H1 (cell line): ENCODE data around the gene URM1. TPM values are rescaled to one million over a fixed set of nuclear protein-coding genes. Genes with fewer than 3 reads are reported as not detected.

Source experiments
- CTCF ChIA-PET: fragments of 300-600 bp; sonication (Branson Sonifier 250); formaldehyde crosslinking; loops from one replicate; lab custom pipeline; 2021; ENCODE audit not compliant: partially characterized antibody; lab: Charles Lee
- POLR2A ChIA-PET: fragments of 300-600 bp; sonication (Branson Sonifier 250); formaldehyde crosslinking; loops from one replicate; lab custom pipeline; 2021; ENCODE audit warnings: inconsistent platforms; ENCODE audit not compliant: partially characterized antibody; lab: Charles Lee
- DNase-seq, 2 experiments: peaks; one replicate each; pipeline versions ENCODE4 v3.0.0 to v3.0.0-alpha.2; 2010 to 2022; ENCODE audit warnings: low spot score in 2 of 2, low read depth in 1 of 2, mixed read lengths in 1 of 2
- FAIRE-seq: peaks from 2 replicates; lab custom pipeline; 2011; peaks lifted over from hg19 to GRCh38; lab: Jason Lieb, UNC
- H2AFZ ChIP-seq: 2 replicates; pipeline ENCODE4 v1.8.1; 2012; ENCODE audit warnings: low read length, inconsistent platforms
- H2AK5ac ChIP-seq: 2 replicates; pipeline ENCODE4 v1.6.1; 2013; ENCODE audit warnings: low read depth, low read length
- H2BK120ac ChIP-seq: replicated peaks from 2 replicates; pipeline ENCODE3; 2013; ENCODE audit warnings: low read depth, low read length, inconsistent platforms
- H2BK12ac ChIP-seq: 2 replicates; pipeline ENCODE4 v1.6.1; 2013; ENCODE audit warnings: low read depth, low read length
- H2BK15ac ChIP-seq: 2 replicates; pipeline ENCODE4 v1.6.1; 2013; ENCODE audit warnings: low read length
- H2BK20ac ChIP-seq: 2 replicates; pipeline ENCODE4 v1.6.1; 2013; ENCODE audit warnings: low read length
- H2BK5ac ChIP-seq: 2 replicates; pipeline ENCODE4 v1.6.1; 2013; ENCODE audit warnings: low read depth, low read length
- H3K14ac ChIP-seq: 2 replicates; pipeline ENCODE4 v1.6.1; 2013; ENCODE audit warnings: inconsistent platforms; ENCODE audit not compliant: insufficient read length
- H3K18ac ChIP-seq: 2 replicates; pipeline ENCODE4 v1.6.1; 2013; ENCODE audit warnings: low read length; ENCODE audit errors: extremely low read depth
- H3K23ac ChIP-seq: 2 replicates; pipeline ENCODE4 v1.6.1; 2013; ENCODE audit warnings: inconsistent platforms; ENCODE audit not compliant: insufficient read length
- H3K23me2 ChIP-seq: 2 replicates; pipeline ENCODE4 v1.6.1; 2013; ENCODE audit warnings: low read depth, low read length
- H3K27ac ChIP-seq: 2 replicates; pipeline ENCODE4 v1.6.1; 2011; ENCODE audit warnings: low read depth, low read length, inconsistent platforms
- H3K27me3 ChIP-seq, 4 experiments: replicated peaks in 1 of 4; 1 replicate in 1 of 4; 2 replicates in 3 of 4; pipeline versions ENCODE4 v1.6.1 to v1.8.1; 2011 to 2013; ENCODE audit warnings: low read length in 3 of 4, mild to moderate bottlenecking in 3 of 4, inconsistent platforms in 2 of 4, mixed read lengths in 2 of 4, moderate library complexity in 1 of 4; ENCODE audit not compliant: control insufficient read depth in 3 of 4, insufficient read depth in 3 of 4; ENCODE audit errors: extremely low read depth in 1 of 4
- H3K36me3 ChIP-seq, 4 experiments: 2 replicates each; pipeline versions ENCODE4 v1.6.1 to v1.8.1; 2011 to 2013; ENCODE audit warnings: mild to moderate bottlenecking in 4 of 4, low read length in 3 of 4, moderate library complexity in 2 of 4, control low read depth in 1 of 4, inconsistent platforms in 1 of 4; ENCODE audit not compliant: insufficient read depth in 4 of 4, control insufficient read depth in 2 of 4
- H3K4ac ChIP-seq: replicated peaks from 2 replicates; pipeline ENCODE3; 2013; ENCODE audit warnings: low read length, low read depth, mixed read lengths, inconsistent platforms; ENCODE audit not compliant: insufficient read length
- H3K4me1 ChIP-seq, 4 experiments: replicated peaks in 1 of 4; 1 replicate in 1 of 4; 2 replicates in 3 of 4; pipeline versions ENCODE4 v1.6.1 to v1.8.1; 2011 to 2013; ENCODE audit warnings: low read length in 3 of 4, inconsistent platforms in 2 of 4, mixed read lengths in 1 of 4; ENCODE audit not compliant: insufficient read depth in 4 of 4, control insufficient read depth in 3 of 4
- H3K4me2 ChIP-seq, 2 experiments: 2 replicates each; pipeline versions ENCODE4 v1.6.1 to v1.8.1; 2011 to 2013; ENCODE audit warnings: low read depth in 2 of 2, low read length in 2 of 2, control low read depth in 1 of 2, inconsistent platforms in 1 of 2, mild to moderate bottlenecking in 1 of 2; ENCODE audit not compliant: insufficient read depth in 1 of 2
- H3K4me3 ChIP-seq, 4 experiments: fragments of 200-600, 300-600 bp in 1 of 4; sonication (generic), shearing (Covaris generic), sonication (Bioruptor Twin) in 1 of 4; 2 replicates each; pipeline versions ENCODE4 v1.5.1 to v1.8.1; 2011 to 2016; ENCODE audit warnings: low read length in 4 of 4, low read depth in 3 of 4, control low read depth in 2 of 4, inconsistent platforms in 2 of 4, mild to moderate bottlenecking in 2 of 4, mixed read lengths in 1 of 4, moderate library complexity in 1 of 4; ENCODE audit not compliant: insufficient read depth in 2 of 4; ENCODE audit errors: extremely low read depth in 1 of 4
- H3K56ac ChIP-seq: replicated peaks from 2 replicates; pipeline ENCODE3; 2013; ENCODE audit warnings: low read depth, mild to moderate bottlenecking, mixed read lengths, low read length, inconsistent platforms; ENCODE audit not compliant: insufficient read length
- H3K79me1 ChIP-seq: 2 replicates; pipeline ENCODE4 v1.6.1; 2013; ENCODE audit warnings: low read depth, low read length, control low read depth
- H3K79me2 ChIP-seq, 2 experiments: 2 replicates each; pipeline versions ENCODE4 v1.6.1 to v1.8.1; 2012 to 2013; ENCODE audit warnings: low read length in 2 of 2, mild to moderate bottlenecking in 2 of 2, inconsistent platforms in 1 of 2; ENCODE audit not compliant: insufficient read depth in 2 of 2, control insufficient read depth in 1 of 2
- H3K9ac ChIP-seq, 4 experiments: replicated peaks in 1 of 4; 1 replicate in 1 of 4; 2 replicates in 3 of 4; pipeline versions ENCODE4 v1.6.1 to v1.8.1; 2011 to 2013; ENCODE audit warnings: low read depth in 3 of 4, low read length in 3 of 4, control low read depth in 2 of 4, mild to moderate bottlenecking in 2 of 4, moderate library complexity in 2 of 4, inconsistent platforms in 1 of 4; ENCODE audit errors: extremely low read depth in 1 of 4
- H3K9me3 ChIP-seq, 2 experiments: 2 replicates each; pipeline versions ENCODE4 v1.6.1 to v1.8.1; 2012 to 2013; ENCODE audit warnings: mild to moderate bottlenecking in 2 of 2, moderate library complexity in 2 of 2, control low read depth in 1 of 2, inconsistent platforms in 1 of 2, low read depth in 1 of 2, low read length in 1 of 2, mixed read lengths in 1 of 2; ENCODE audit not compliant: insufficient read depth in 2 of 2
- H4K20me1 ChIP-seq, 2 experiments: replicated peaks in 1 of 2; 2 replicates each; pipeline versions ENCODE3 to v1.8.1; 2011 to 2013; ENCODE audit warnings: inconsistent platforms in 2 of 2, low read length in 2 of 2, mild to moderate bottlenecking in 1 of 2; ENCODE audit not compliant: insufficient read depth in 2 of 2, control insufficient read depth in 1 of 2
- H4K5ac ChIP-seq: 2 replicates; pipeline ENCODE4 v1.6.1; 2013; ENCODE audit warnings: low read length, low read depth, mixed read lengths, inconsistent platforms; ENCODE audit not compliant: insufficient read length
- H4K8ac ChIP-seq: 2 replicates; pipeline ENCODE4 v1.8.0; 2013; ENCODE audit warnings: mild to moderate bottlenecking, moderate library complexity, low read length, inconsistent platforms; ENCODE audit not compliant: insufficient read depth; ENCODE audit errors: extremely low read depth
- H4K91ac ChIP-seq: replicated peaks from 2 replicates; pipeline ENCODE3; 2013; ENCODE audit warnings: low read length, mixed read lengths, inconsistent platforms; ENCODE audit not compliant: insufficient read length
- CBX5 ChIP-seq: fragments of 300-800, 300-1000 bp; sonication (generic); IDR thresholded peaks from 2 replicates; pipeline ENCODE4 v1.7.1; 2016; ENCODE audit warnings: antibody characterized with exemption, low read length, low read depth
- CEBPB ChIP-seq: IDR thresholded peaks from 2 replicates; pipeline ENCODE4 v1.6.1; 2012; ENCODE audit warnings: low read depth, low read length
- EGR1 ChIP-seq: IDR thresholded peaks from 2 replicates; pipeline ENCODE4 v1.6.1; 2011; ENCODE audit warnings: low read depth, low read length, borderline replicate concordance
- JUN ChIP-seq: IDR thresholded peaks from 2 replicates; pipeline ENCODE4 v1.6.1; 2011; ENCODE audit warnings: low read depth, mild to moderate bottlenecking, improper control_type of control experiment, low read length
- KDM5A ChIP-seq: fragments of 200-600 bp; IDR thresholded peaks from 2 replicates; pipeline ENCODE4 v1.7.1; 2012; ENCODE audit warnings: mild to moderate bottlenecking, low read length, inconsistent platforms, mixed read lengths
- MAFK ChIP-seq: IDR thresholded peaks from 2 replicates; pipeline ENCODE4 v1.6.1; 2012; ENCODE audit warnings: low read depth, mild to moderate bottlenecking, improper control_type of control experiment, low read length
- POU5F1 ChIP-seq: IDR thresholded peaks from 2 replicates; pipeline ENCODE4 v1.6.1; 2011; ENCODE audit warnings: low read depth, mild to moderate bottlenecking, low read length, moderate library complexity
- RBBP5 ChIP-seq: IDR thresholded peaks from 2 replicates; pipeline ENCODE4 v1.7.1; 2012; ENCODE audit warnings: low read depth, mild to moderate bottlenecking, inconsistent platforms, low read length, moderate library complexity, borderline replicate concordance
- SAP30 ChIP-seq: fragments of 300-600 bp; sonication (generic); IDR thresholded peaks from 2 replicates; pipeline ENCODE4 v1.7.1; 2012; ENCODE audit warnings: low read length, moderate library complexity, mild to moderate bottlenecking, inconsistent platforms; ENCODE audit not compliant: insufficient read depth, insufficient replicate concordance
- SIRT6 ChIP-seq: IDR thresholded peaks from one replicate; pipeline ENCODE4 v1.7.1; 2012; ENCODE audit warnings: low read length, inconsistent platforms
- SP1 ChIP-seq: IDR thresholded peaks from 2 replicates; pipeline ENCODE4 v1.6.1; 2011; ENCODE audit warnings: low read depth, low read length
- WGBS, 2 experiments: shearing (Covaris generic) in 1 of 2; methylation state at CpG; one replicate each; pipeline versions ENCODE4 v1.1.6 to v1.1.7; 2013 to 2015; ENCODE audit warnings: low lambda C conversion rate in 2 of 2, mixed read lengths in 2 of 2, inconsistent platforms in 1 of 2, low coverage in 1 of 2, missing lambda C conversion rate in 1 of 2; ENCODE audit not compliant: insufficient replicate concordance in 2 of 2, insufficient coverage in 1 of 2, insufficient read length in 1 of 2; ENCODE audit errors: extremely low coverage in 1 of 2, missing lambda C conversion rate in 1 of 2; 5-methylcytosine and 5-hydroxymethylcytosine counted together
- polyA plus RNA-seq, 7 experiments: library from polyadenylated mRNA; depleted of rRNA in 3 of 7; stranded (reverse) in 5 of 7; unstranded in 2 of 7; fragments of >200 nt in 5 of 7; fragments of 200-250 nt in 2 of 7; gene quantifications; 1 replicate in 5 of 7; 2 replicates in 1 of 7; 4 replicates in 1 of 7; pipeline versions ENCODE4 v1.2.1 to v1.2.3, GENCODE V29; 2011 to 2013; ENCODE audit warnings: missing spikeins in 2 of 7, mixed read lengths in 2 of 7
- total RNA-seq: library from RNA; stranded (reverse); fragmentation: NEBNext Ultra II Directional; extraction: Animal tissue kit (Norgen Biotek cat#: 25700); gene quantifications from 2 replicates; pipeline ENCODE4 v1.2.1, GENCODE V29; 2021
- TF ChIP-seq, protein P1 (sequence below): IDR thresholded peaks from 2 replicates; pipeline ENCODE4 v1.6.1; 2012; ENCODE audit warnings: inconsistent platforms
- TF ChIP-seq, protein P2 (sequence below): IDR thresholded peaks from 2 replicates; pipeline ENCODE4 v1.6.1; 2012; ENCODE audit warnings: inconsistent platforms

Gene URM1
- total and polyA plus RNA-seq, 2 of the 8 experiments (the other 6 are each of a cell fraction or from before 2014, with no cell fraction given) = 58.3 to 62.3 TPM

DNA sequence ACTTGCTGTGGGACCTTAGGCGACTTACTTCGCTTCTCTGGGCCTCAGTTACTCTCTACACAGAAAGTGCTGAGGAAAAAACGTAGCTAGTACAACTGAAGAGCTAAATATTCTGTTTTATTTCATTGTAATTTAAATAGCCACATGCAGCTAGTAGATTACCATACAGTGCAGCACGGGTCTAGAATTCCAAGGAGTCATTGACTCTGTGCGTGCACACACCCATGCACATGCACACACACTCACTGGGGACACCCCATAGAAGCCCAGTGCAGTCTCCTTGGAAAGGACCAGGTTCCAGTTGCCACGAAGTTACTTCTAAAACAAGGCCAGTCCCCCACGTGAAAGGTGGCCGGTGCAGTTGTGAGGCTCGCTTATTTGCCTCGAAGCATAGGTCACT, 17.0 kb downstream of the URM1 start:
- no peak overlapping the region for H3K4me3 ChIP-seq
- no peaks in the 10 kb centered on the region for H3K9me3 ChIP-seq
- H2BK15ac ChIP-seq = no peak overlapping the region
- no peaks in the 10 kb centered on the region for H3K79me2 ChIP-seq
- H3K56ac ChIP-seq = no peak overlapping the region
- DNase-seq = no peak
- H4K91ac ChIP-seq = no peak overlapping the region
- H4K8ac ChIP-seq = no peak overlapping the region
- no peak overlapping the region for H2AK5ac ChIP-seq
- no peak overlapping the region for H3K4me2 ChIP-seq
- H3K27ac ChIP-seq = no peak overlapping the region
- H3K27me3 ChIP-seq = peaks cover 51 to 99% (median 93%) of the 10 kb centered on the region in 4 experiments
- H4K5ac ChIP-seq = no peak overlapping the region
- H2BK120ac ChIP-seq = no peak overlapping the region
- no peak overlapping the region for H2BK5ac ChIP-seq
- H2BK12ac ChIP-seq = no peak overlapping the region
- 91% methylated on average over 10 of the region's 10 CpGs; no CpG with 5 or more reads in 1 of the 2 experiments for WGBS, 2 experiments
- H3K23ac ChIP-seq = no peak overlapping the region
- H3K79me1 ChIP-seq = 0 out of 2 replicates have a peak, but pooled peaks cover 6% of the 10 kb centered on the region
- no peak overlapping the region for H3K14ac ChIP-seq
- ChIA-PET CTCF (interaction anchor here (0.6 to 21.9 kb wide), 8 partner anchors 11 to 126 kb away, joined by 3 to 323 read pairs (median 5); partner anchors contain the start of gene URM1), POLR2A (interaction anchor here (1.4 to 13.1 kb wide), 3 partner anchors 8 to 25 kb away, joined by 3 to 92 read pairs (median 7); no protein-coding TSS in a partner anchor)
- FAIRE-seq = no peak
- H3K4me1 ChIP-seq = peaks cover 15 to 56% (median 48%) of the 10 kb centered on the region in 4 experiments
- H3K9ac ChIP-seq = no peak overlapping the region
- no peak overlapping the region for H2BK20ac ChIP-seq
- peaks cover 40 to 49% of the 10 kb centered on the region in 2 experiments for H4K20me1 ChIP-seq
- H3K18ac ChIP-seq = no peak overlapping the region
- no peak overlapping the region for H3K4ac ChIP-seq
- peaks cover 6% of the 10 kb centered on the region; the same call in 1 of the 2 replicates for H3K23me2 ChIP-seq
- H3K36me3 ChIP-seq = peaks cover 0 to 21% (median 9%) of the 10 kb centered on the region in 4 experiments; a peak in 6 of 8 replicates
- no peak overlapping the region for H2AFZ ChIP-seq
- TF ChIP-seq SAP30 = no peak
- TF ChIP-seq, protein P1, sequence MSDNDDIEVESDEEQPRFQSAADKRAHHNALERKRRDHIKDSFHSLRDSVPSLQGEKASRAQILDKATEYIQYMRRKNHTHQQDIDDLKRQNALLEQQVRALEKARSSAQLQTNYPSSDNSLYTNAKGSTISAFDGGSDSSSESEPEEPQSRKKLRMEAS = no peak
- no peak for TF ChIP-seq RBBP5
- TF ChIP-seq POU5F1 = no peak
- TF ChIP-seq MAFK = no peak
- TF ChIP-seq CBX5 = no peak
- TF ChIP-seq JUN = no peak
- TF ChIP-seq, protein P2, sequence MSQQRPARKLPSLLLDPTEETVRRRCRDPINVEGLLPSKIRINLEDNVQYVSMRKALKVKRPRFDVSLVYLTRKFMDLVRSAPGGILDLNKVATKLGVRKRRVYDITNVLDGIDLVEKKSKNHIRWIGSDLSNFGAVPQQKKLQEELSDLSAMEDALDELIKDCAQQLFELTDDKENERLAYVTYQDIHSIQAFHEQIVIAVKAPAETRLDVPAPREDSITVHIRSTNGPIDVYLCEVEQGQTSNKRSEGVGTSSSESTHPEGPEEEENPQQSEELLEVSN = no peak
- no peak for TF ChIP-seq EGR1
- TF ChIP-seq SP1 = no peak
- no peak for TF ChIP-seq KDM5A
- TF ChIP-seq CEBPB = no peak
- TF ChIP-seq SIRT6 = no peak
